GM23248 (cell line): ENCODE measurements around the gene USP24.

Experiments
- EZH2 ChIP-seq: fragments of 200-600 bp; sonication (generic); IDR thresholded peaks from 2 replicates; pipeline ENCODE4 v1.6.1; 2018; ENCODE audit warnings: antibody characterized with exemption, mild to moderate bottlenecking; ENCODE audit not compliant: insufficient read depth, poor library complexity, severe bottlenecking
- EZH2phosphoT487 ChIP-seq: fragments of 200-600 bp; sonication (generic); IDR thresholded peaks from 2 replicates; pipeline ENCODE4 v1.6.1; 2018; ENCODE audit warnings: antibody characterized with exemption, moderate library complexity, mild to moderate bottlenecking, low read depth; ENCODE audit not compliant: insufficient read depth

DNA sequence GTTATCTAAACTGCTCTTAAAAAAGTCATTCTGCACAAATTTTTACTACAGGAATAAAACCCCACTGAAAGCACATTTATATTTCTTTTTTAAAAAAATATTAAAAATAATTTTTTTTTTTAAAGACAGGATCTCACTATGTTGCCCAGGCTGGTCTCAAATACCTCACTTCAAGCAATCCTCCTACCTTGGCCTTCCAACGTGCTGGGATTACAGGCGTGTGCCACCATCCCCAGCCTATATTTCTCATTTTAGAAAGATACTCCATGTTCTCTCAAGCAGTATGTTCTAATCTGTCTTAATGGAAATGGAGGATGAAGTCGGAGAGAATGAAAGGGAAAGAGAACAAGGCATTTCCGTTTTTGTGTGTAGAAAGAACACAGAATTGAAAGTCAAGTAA, 17.1 kb downstream of the USP24 start:
- TF ChIP-seq EZH2 = no peak
- no peak for TF ChIP-seq EZH2phosphoT487
